GM18505 (cell line): ENCODE data around the gene HEATR5A.
"Not testable (repeated sequence)": the region's sequence is repeated elsewhere in the genome, so short reads cannot be mapped to it uniquely, and the experiment has no call there.

Source experiments
- ATAC-seq: cut with Tn5 transposase; IDR thresholded peaks from one replicate; pipeline ENCODE4 v1.9.1; 2021; ENCODE audit not compliant: unreplicated experiment
- POLR2A ChIP-seq: IDR thresholded peaks from 4 replicates; pipeline ENCODE4 v1.6.1; 2011; ENCODE audit warnings: borderline replicate concordance; ENCODE audit not compliant: insufficient read depth, insufficient read length; ENCODE audit errors: extremely low read depth

HEATR5A gene

GRCh38 chr14:31270196-31270772 lies 150.1 kb downstream of the HEATR5A start:
- no peak for ATAC-seq

GRCh38 chr14:31269634-31270195 lies 150.6 kb downstream of the HEATR5A start:
- no peak for TF ChIP-seq POLR2A
- ATAC-seq = no peak

More at GRCh38 chr14:31270196-31270772, 150.1 kb downstream of the HEATR5A start:
- TF ChIP-seq POLR2A = no peak

GRCh38 chr14:31268216-31268615 lies 152.1 kb downstream of the HEATR5A start:
- TF ChIP-seq POLR2A = no peak
- ATAC-seq = no peak

- ATAC-seq = no peak
- TF ChIP-seq POLR2A = no peak
Measured at GRCh38 chr14:31266437-31267331, 153.7 kb downstream of the HEATR5A start.

GRCh38 chr14:31265701-31266398 lies 154.5 kb downstream of the HEATR5A start:
- ATAC-seq = no peak
- TF ChIP-seq POLR2A = no peak

- ATAC-seq = no peak
- TF ChIP-seq POLR2A = no peak
Measured at GRCh38 chr14:31263485-31264133, 156.7 kb downstream of the HEATR5A start.

- no peak for ATAC-seq
- no peak for TF ChIP-seq POLR2A
Measured at GRCh38 chr14:31261859-31262731, 158.3 kb downstream of the HEATR5A start.

- TF ChIP-seq POLR2A = no peak
- no peak for ATAC-seq
Measured at GRCh38 chr14:31261523-31261858, 158.9 kb downstream of the HEATR5A start.

- ATAC-seq = not testable (repeated sequence)
Measured at GRCh38 chr14:31259040-31259435, 161.3 kb downstream of the HEATR5A start.

- ATAC-seq = no peak
- TF ChIP-seq POLR2A = no peak
Measured at GRCh38 chr14:31258427-31259039, 161.8 kb downstream of the HEATR5A start.

- ATAC-seq = not testable (repeated sequence)
Measured at GRCh38 chr14:31257554-31258426, 162.6 kb downstream of the HEATR5A start.

GRCh38 chr14:31257244-31257553 lies 163.2 kb downstream of the HEATR5A start:
- no peak for TF ChIP-seq POLR2A
- no peak for ATAC-seq
